Common myeloid progenitor, CD34-positive (primary cell): ENCODE data around the gene NHERF2.

Experiments used
- CTCF ChIA-PET: fragments of 350-600 bp; sonication (Branson Sonifier 250); formaldehyde crosslinking; loops from one replicate; lab custom pipeline; 2021; ENCODE audit warnings: antibody characterized with exemption; lab: Charles Lee
- POLR2A ChIA-PET: fragments of 350-600 bp; sonication (Branson Sonifier 250); formaldehyde crosslinking; loops from one replicate; lab custom pipeline; 2021; ENCODE audit warnings: antibody characterized with exemption; lab: Charles Lee
- DNase-seq, 3 donors: peaks; one replicate each; pipeline versions ENCODE4 v3.0.0 to v3.0.0-alpha.2; 2013
- H3K27ac ChIP-seq, 2 experiments: 1 replicate in 1 of 2; 2 replicates in 1 of 2; pipeline ENCODE4 v1.7.0; 2013; ENCODE audit warnings: inconsistent platforms in 2 of 2, low read length in 2 of 2, mild to moderate bottlenecking in 2 of 2, low read depth in 1 of 2, moderate library complexity in 1 of 2; ENCODE audit not compliant: severe bottlenecking in 2 of 2, insufficient read depth in 1 of 2, poor library complexity in 1 of 2
- H3K27me3 ChIP-seq, 5 experiments: replicated peaks in 2 of 5; 1 replicate in 3 of 5; 2 replicates in 2 of 5; pipeline versions ENCODE4 v1.6.1 to v1.7.0; 2013; ENCODE audit warnings: low read length in 4 of 5, mild to moderate bottlenecking in 2 of 5, moderate library complexity in 2 of 5, inconsistent platforms in 1 of 5; ENCODE audit not compliant: insufficient read depth in 5 of 5, control insufficient read depth in 4 of 5
- H3K36me3 ChIP-seq, 4 experiments: 1 replicate in 2 of 4; 2 replicates in 2 of 4; pipeline versions ENCODE4 v1.6.1 to v1.7.0; 2013; ENCODE audit warnings: low read length in 3 of 4, control low read depth in 1 of 4, mild to moderate bottlenecking in 1 of 4; ENCODE audit not compliant: control insufficient read depth in 4 of 4, insufficient read depth in 4 of 4
- H3K4me1 ChIP-seq, 4 experiments: 1 replicate in 3 of 4; 2 replicates in 1 of 4; pipeline versions ENCODE4 v1.6.1 to v1.7.1; 2013; ENCODE audit warnings: low read length in 3 of 4, mild to moderate bottlenecking in 3 of 4, control low read depth in 1 of 4, inconsistent platforms in 1 of 4, moderate library complexity in 1 of 4; ENCODE audit not compliant: control insufficient read depth in 4 of 4, insufficient read depth in 4 of 4; ENCODE audit errors: control extremely low read depth in 1 of 4
- H3K4me3 ChIP-seq, 7 experiments: 1 replicate in 4 of 7; 2 replicates in 3 of 7; pipeline versions ENCODE4 v1.5.1 to v1.7.0; 2013; ENCODE audit warnings: mild to moderate bottlenecking in 7 of 7, low read length in 6 of 7, moderate library complexity in 6 of 7, inconsistent platforms in 2 of 7, low read depth in 2 of 7, control low read depth in 1 of 7; ENCODE audit not compliant: insufficient read depth in 4 of 7, control insufficient read depth in 1 of 7; ENCODE audit errors: extremely low read depth in 1 of 7
- H3K9me3 ChIP-seq, 5 experiments: 1 replicate in 4 of 5; 2 replicates in 1 of 5; pipeline versions ENCODE4 v1.6.1 to v1.7.1; 2013; ENCODE audit warnings: low read length in 4 of 5, mild to moderate bottlenecking in 2 of 5, inconsistent platforms in 1 of 5, low read depth in 1 of 5, moderate library complexity in 1 of 5; ENCODE audit not compliant: control insufficient read depth in 4 of 5, insufficient read depth in 2 of 5; ENCODE audit errors: control extremely low read depth in 1 of 5
- WGBS: methylation state at CpG from one replicate; pipeline ENCODE4 v1.1.5; 2013; ENCODE audit not compliant: insufficient coverage; 5-methylcytosine and 5-hydroxymethylcytosine counted together

Gene NHERF2

DNA sequence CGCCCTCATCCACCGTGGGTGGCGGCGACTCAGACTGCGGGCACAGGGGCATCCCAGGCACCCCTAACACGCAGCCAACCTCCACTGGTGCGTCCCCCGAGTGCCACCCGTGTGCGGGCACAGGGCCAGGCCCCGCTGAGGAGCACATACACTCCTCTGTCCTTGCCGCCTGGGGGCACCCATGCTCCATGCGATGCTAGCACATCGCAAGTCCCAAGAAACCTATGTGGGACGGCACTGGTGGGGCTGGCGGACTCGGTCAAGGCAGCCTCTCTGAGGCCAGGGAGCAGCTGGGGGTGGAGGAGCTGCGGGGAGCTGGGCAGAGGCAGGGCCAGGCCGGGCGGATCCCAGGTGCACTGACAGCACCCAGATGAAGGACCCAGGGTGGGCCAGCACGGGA is 21.1 kb upstream of the NHERF2 start:
- 20% methylated on average over 13 of the region's 21 CpGs for WGBS
- H3K9me3 ChIP-seq = no peaks in the 10 kb centered on the region
- peaks cover 7 to 69% (median 62%) of the 10 kb centered on the region in 4 experiments for H3K4me1 ChIP-seq
- peak overlapping the region in 1 of 2 experiments; percentile 91 for H3K27ac ChIP-seq
- peaks cover 0 to 51% (median 25%) of the 10 kb centered on the region in 4 experiments for H3K36me3 ChIP-seq
- peak overlapping the region in 4 of 7 experiments; percentile 19 to 65 (median 48) for H3K4me3 ChIP-seq
- H3K27me3 ChIP-seq = no peaks in the 10 kb centered on the region
- ChIA-PET POLR2A (interaction anchor here (3.4 kb wide), 1 partner anchor 149 kb away, joined by 15 read pairs; the partner anchor contains the start of gene TRAF7), CTCF (interaction anchor here (0.6 to 6.9 kb wide), 18 partner anchors 9 to 511 kb away, joined by 3 to 80 read pairs (median 4); partner anchors contain the start of genes NPW, RAB26 and TRAF7)
- DNase-seq = peak; percentile 86 to 92 (median 91)

GRCh38 chr16:2006317-2006716 is 20.4 kb upstream of the NHERF2 start:
- ChIA-PET CTCF (interaction anchor here (0.6 to 6.9 kb wide), 13 partner anchors 10 to 147 kb away, joined by 3 to 80 read pairs (median 5); partner anchors contain the start of genes NPW, RAB26 and TRAF7), POLR2A (interaction anchor here (3.4 kb wide), 1 partner anchor 148 kb away, joined by 15 read pairs; the partner anchor contains the start of gene TRAF7)

GRCh38 chr16:2007081-2007836 is 19.4 kb upstream of the NHERF2 start:
- no peaks in the 10 kb centered on the region for H3K9me3 ChIP-seq
- peak overlapping the region in 5 of 7 experiments; percentile 70 to 91 (median 90) for H3K4me3 ChIP-seq
- peaks cover 0 to 35% (median 11%) of the 10 kb centered on the region in 4 experiments for H3K36me3 ChIP-seq
- peaks cover 7 to 69% (median 63%) of the 10 kb centered on the region in 4 experiments for H3K4me1 ChIP-seq
- ChIA-PET CTCF (interaction anchor here (0.6 to 6.9 kb wide), 8 partner anchors 13 to 493 kb away, joined by 3 to 80 read pairs (median 5); partner anchors contain the start of genes NPW, NTHL1, TRAF7 and TSC2), POLR2A (interaction anchor here (0.7 to 1.8 kb wide), 3 partner anchors 43 to 148 kb away, joined by 3 to 8 read pairs (median 5); partner anchors contain the start of genes RPS2 and TRAF7)
- DNase-seq = no peak
- no peaks in the 10 kb centered on the region for H3K27me3 ChIP-seq
- peak overlapping the region; percentile 82 to 91 for H3K27ac ChIP-seq
- WGBS = 59% methylated on average over 13 of the region's 16 CpGs

More at GRCh38 chr16:2006317-2006716, 20.4 kb upstream of the NHERF2 start:
- Histone ChIP-seq H3K36me3 (peaks cover 0 to 44% (median 20%) of the 10 kb centered on the region in 4 experiments), H3K4me1 (peaks cover 7 to 69% (median 63%) of the 10 kb centered on the region in 4 experiments), H3K27ac (peak overlapping the region; percentile 82 to 91), H3K27me3 (no peaks in the 10 kb centered on the region), H3K4me3 (peak overlapping the region in 2 of 7 experiments; percentile 11 to 47), H3K9me3 (no peaks in the 10 kb centered on the region)
- WGBS = 97% methylated on average over 7 of the region's 8 CpGs
- DNase-seq = no peak

DNA sequence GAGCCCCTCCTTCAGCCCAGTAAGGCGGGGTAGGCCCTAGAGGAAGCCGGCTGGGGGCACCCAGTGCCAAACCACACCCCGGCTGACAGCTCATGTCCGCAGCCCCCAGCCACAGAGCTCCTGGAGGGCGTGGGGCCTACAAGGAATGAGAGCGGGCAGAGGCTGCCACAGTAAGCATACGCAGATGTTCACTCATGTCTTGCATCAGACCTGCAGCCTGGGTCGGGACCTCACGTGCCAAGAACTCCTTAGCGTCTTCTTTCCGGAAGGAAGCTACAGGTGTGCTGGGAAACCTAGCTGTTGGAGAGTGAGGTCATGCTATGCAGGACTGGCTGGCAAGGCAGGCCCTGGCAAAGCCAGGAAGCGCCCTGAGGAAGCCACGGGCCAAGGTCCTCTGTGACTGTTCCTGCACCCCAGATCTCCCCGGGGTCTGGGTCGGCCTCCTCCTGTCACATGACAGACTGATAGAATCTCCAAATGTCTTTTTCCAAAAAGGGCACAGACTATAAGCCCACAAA is 18.6 kb upstream of the NHERF2 start:
- Histone ChIP-seq H3K36me3 (peaks cover 0 to 27% (median 3%) of the 10 kb centered on the region in 4 experiments), H3K27me3 (no peaks in the 10 kb centered on the region), H3K4me1 (peaks cover 7 to 69% (median 63%) of the 10 kb centered on the region in 4 experiments), H3K9me3 (no peaks in the 10 kb centered on the region), H3K27ac (peak overlapping the region; percentile 82 to 91), H3K4me3 (peak overlapping the region in 5 of 7 experiments; percentile 70 to 91 (median 90))
- 2% methylated on average over 10 of the region's 15 CpGs for WGBS
- CTCF ChIA-PET = interaction anchor here (0.6 to 6.9 kb wide), 10 partner anchors 11 to 492 kb away, joined by 3 to 80 read pairs (median 4); partner anchors contain the start of genes NPW, NTHL1, TRAF7 and TSC2
- POLR2A ChIA-PET = interaction anchor here (0.6 to 1.8 kb wide), 4 partner anchors 43 to 147 kb away, joined by 3 to 8 read pairs (median 4); partner anchors contain the start of genes RPS2 and TRAF7
- DNase-seq = peak; percentile 70 to 88 (median 84)

- WGBS = 3% methylated on average over 20 of the region's 23 CpGs
- peak overlapping the region; percentile 72 to 91 for H3K27ac ChIP-seq
- peaks cover 7 to 66% (median 60%) of the 10 kb centered on the region in 4 experiments for H3K4me1 ChIP-seq
- ChIA-PET POLR2A (interaction anchor here (1.8 kb wide), 1 partner anchor 145 kb away, joined by 8 read pairs; no protein-coding TSS in a partner anchor), CTCF (interaction anchor here (1.1 to 6.9 kb wide), 8 partner anchors 12 to 145 kb away, joined by 3 to 80 read pairs (median 5); partner anchors contain the start of genes NPW, NTHL1, TRAF7 and TSC2)
- peak overlapping the region; percentile 47 to 91 (median 80) for H3K4me3 ChIP-seq
- H3K36me3 ChIP-seq = peaks cover 0 to 21% (median under 1%) of the 10 kb centered on the region in 4 experiments
- H3K27me3 ChIP-seq = no peaks in the 10 kb centered on the region
- peak in 2 of 3 donors; percentile 35 to 52 for DNase-seq
- H3K9me3 ChIP-seq = no peaks in the 10 kb centered on the region
Measured at GRCh38 chr16:2008631-2009163, 18.0 kb upstream of the NHERF2 start.

DNA sequence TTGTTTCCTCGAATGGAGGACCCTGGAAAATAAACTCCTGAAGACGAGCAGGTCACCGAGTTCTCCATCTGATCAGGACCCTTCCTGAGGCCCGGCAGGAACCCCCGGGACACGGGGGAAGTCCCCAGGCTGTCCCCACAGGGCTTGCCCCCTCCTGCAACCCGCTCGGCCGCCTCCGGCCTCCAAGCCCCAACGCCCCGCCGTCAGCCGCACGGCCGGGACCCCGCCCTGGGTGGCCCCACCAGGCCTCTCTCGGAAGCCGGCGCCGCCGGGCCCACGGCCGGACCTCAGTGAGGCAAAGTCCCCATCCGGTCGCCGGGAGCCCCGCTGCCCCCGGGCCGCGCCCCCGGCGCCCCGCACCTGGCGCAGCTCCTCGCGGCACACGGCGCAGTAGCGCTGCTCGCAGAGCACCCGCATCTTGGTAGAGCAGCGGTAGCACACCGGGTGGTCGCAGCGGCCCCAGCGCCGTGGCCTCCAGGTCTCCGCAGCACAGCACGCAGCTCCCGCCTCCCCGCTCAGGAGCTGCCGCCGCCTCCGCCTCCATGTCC is 17.5 kb upstream of the NHERF2 start:
- Histone ChIP-seq H3K27me3 (no peaks in the 10 kb centered on the region), H3K9me3 (no peaks in the 10 kb centered on the region), H3K4me1 (peaks cover 7 to 60% (median 56%) of the 10 kb centered on the region in 4 experiments), H3K36me3 (peaks cover 0 to 21% (median under 1%) of the 10 kb centered on the region in 4 experiments), H3K4me3 (peak overlapping the region; percentile 47 to 91 (median 80)), H3K27ac (peak overlapping the region; percentile 72 to 91)
- DNase-seq = no peak
- CTCF ChIA-PET = interaction anchor here (1.1 to 6.9 kb wide), 6 partner anchors 12 to 144 kb away, joined by 4 to 80 read pairs (median 6); partner anchors contain the start of gene TRAF7
- WGBS = under 1% methylated on average over 45 of the region's 55 CpGs
- POLR2A ChIA-PET = interaction anchor here (0.9 kb wide), 1 partner anchor 44 kb away, joined by 4 read pairs; the partner anchor contains the start of gene RPS2
